ENCODE measurements around the gene WWOX.

Gene WWOX

DNA sequence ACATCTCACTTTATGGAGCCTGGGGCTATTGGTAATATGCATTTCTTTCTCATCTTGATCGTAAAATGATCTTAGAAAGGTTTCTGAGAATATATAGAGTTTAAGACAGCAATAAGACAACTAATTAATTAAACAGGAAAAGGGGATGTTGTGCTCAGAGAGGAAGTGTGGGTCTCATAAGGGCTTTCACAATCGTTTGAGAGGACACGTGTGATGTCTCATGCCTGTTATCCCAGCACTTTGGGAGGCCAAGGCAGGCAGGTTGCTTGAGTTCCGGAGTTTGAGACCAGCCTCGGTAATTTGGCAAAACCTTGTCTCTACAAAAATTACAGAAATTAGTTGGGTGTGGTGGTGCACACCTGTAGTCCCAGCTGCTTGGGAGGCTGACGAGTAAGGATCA lies 295.6 kb downstream of the WWOX start:
- no peak for DNase-seq (ENCODE audit: low read depth, low spot score)

DNA sequence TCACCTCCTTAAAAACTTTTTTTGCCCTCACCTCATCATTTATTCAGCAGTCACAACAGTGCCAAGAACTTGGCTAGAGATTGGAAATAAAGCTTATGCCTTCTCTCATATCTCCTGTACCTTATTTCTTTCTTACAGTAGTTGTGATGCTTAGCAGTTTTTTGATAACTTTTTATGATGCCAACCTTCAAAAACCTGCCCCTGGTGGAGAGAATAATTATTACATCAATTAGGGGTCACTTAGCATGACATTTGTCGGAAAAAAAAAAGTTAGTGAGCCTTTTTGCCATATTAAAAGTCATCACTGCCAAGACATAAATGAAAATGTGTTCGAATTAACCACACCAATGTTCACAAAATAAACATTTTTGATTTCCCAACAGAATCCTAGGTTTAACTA lies 296.6 kb downstream of the WWOX start:
- DNase-seq (ENCODE audit: low read depth, low spot score): no peak

DNA sequence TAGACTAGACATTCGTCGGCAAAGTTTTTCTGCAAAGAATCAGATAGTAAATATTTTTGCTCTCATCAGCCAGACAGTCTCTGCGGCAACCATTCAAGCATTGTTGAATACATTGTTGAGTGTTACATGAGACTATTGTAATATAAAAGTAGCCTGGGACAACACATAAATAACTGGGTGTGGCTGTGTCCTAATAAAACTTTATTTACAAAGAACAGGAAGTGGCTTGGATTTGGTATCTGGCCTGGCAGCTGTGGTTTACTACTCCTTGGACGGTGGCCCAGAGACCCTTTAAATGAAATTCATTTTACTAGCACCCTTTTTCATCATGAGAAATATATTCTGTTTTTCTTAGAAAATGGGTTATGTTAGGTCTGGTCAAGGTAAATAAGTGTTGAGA lies 297.2 kb downstream of the WWOX start:
- no peak for DNase-seq (ENCODE audit: low read depth, low spot score)

DNA sequence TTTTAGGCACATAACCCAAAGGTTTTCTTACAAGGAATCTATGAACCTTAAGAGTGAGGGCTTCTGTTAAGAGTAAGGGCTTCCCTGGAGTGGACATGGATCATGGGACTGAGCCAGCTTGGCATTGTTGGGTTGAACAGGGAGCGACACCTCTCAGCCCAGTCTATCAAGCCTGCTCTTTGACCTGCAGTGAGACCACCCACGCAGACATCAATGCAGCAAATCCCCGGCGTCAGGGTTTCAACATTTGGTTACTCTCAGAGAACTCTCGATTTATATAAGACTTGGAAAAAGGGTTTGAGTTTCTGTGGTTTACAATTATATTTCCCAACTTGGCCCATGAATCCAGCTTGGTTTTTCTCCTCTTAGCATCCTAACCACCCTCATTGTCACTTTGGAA lies 299.9 kb downstream of the WWOX start:
- DNase-seq (ENCODE audit: low read depth, low spot score): no peak

DNA sequence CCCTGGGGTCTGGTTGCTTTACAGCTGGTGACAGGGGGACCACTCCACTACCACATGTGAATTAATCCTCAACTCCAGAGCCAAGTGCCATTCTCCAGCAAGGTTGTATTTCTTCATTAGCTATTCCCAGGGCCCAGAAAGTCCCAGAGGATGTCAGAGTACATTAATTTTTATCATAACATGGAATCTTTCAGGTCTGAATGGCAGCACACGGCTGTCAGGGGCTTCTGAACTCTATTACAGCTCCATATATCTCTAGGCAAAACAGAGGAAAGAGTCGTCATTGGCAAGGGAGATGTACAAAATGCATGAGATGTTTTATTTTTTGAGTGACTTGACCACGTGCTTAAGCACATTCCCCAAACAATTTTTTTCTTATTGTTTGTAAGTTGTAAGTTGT lies 303.4 kb downstream of the WWOX start:
- DNase-seq (ENCODE audit: low read depth, low spot score): no peak

DNA sequence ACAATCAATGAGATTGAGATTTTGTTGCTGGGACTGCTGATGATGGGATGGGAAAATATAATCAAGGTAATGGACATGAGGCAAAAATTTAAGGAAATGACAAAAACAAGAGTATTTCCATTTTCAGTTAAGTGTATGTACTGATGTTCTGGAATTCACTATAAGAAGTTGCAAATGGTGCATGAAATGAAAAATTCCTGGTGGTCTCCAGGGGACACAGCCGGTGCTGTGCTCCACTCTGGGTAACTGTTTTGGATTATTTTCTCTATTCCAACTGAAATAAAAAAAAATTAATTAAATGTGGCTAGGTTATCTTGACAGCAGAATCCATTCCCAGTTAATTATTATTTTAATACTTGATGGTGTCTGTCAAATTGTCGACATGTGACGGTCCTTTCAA lies 305.6 kb downstream of the WWOX start:
- DNase-seq (ENCODE audit: low read depth, low spot score): no peak

DNA sequence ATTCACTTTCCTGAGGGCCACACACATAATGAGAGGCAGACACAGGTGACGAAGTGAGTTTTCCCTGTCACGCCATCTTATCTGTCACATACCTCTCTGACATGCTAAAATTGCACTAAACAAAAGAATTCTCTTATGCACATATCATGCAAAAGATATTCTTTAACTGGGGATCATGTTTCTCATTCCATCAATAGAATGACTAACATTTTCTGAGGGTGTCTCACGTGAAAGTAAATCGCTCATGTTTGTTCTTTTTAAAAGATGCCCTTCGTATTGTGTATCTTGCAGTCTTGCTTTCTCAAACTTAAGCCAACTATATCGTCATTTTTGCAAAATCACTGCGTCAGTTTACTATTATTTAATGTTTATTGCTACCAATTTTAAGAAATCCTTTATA lies 306.4 kb downstream of the WWOX start:
- no peak for DNase-seq (ENCODE audit: low read depth, low spot score)

DNA sequence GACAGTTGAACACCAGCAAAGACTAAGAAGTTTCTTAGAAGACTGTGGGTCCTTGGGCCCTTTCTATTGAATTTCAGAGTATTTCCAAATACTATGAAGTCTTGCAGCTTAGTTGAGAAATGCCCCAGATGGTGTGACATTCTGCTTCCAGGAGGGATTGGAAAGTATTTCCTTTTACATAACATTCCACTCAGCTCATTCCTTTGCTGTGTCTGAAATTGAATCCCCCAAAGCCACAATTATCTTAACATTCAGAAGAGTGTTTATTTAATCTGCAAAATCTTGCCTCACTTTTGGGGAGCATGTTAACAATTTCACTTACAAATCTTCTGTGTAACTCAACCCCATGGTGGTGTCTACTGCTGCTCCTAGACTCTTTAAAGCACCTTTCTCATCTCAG lies 307.7 kb downstream of the WWOX start:
- DNase-seq (ENCODE audit: low read depth, low spot score): no peak

DNA sequence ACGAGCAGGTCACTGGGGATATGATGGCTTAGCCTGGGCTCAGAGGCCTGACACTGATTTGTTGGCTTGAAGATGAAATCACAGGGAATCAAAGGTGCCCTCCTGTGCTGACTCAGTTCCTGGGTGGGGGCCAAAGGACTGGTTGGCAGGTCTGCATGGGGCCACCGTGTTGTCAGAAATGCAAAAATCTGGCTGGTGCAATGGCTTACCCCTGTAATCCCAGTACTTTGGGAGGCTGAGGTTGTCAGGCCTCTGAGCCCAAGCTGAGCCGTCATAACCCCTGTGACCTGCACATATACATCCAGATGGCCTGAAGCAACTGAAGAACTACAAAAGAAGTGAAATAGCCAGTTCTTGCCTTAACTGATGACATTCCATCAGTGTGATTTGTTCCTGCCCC lies 314.2 kb downstream of the WWOX start:
- DNase-seq (ENCODE audit: low read depth, low spot score): no peak

DNA sequence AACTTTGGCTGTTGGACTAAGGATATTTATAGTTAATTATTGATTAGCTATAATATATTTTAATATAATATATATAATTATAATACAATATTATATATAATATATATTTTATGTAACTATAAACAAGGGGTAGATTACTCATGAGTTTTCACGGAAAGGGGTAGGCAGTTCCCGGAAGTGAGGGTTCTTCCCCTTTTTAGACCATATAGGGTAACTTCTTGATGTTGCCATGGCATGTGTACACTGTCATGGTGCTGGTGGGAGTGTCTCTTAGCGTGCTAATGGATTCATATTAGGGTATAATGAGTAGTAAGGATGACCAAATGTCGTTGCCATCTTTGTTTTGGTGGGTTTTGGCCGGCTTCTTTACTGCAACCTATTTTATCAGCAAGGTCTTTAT lies 315.6 kb downstream of the WWOX start:
- no peak for DNase-seq (ENCODE audit: low read depth, low spot score)

DNA sequence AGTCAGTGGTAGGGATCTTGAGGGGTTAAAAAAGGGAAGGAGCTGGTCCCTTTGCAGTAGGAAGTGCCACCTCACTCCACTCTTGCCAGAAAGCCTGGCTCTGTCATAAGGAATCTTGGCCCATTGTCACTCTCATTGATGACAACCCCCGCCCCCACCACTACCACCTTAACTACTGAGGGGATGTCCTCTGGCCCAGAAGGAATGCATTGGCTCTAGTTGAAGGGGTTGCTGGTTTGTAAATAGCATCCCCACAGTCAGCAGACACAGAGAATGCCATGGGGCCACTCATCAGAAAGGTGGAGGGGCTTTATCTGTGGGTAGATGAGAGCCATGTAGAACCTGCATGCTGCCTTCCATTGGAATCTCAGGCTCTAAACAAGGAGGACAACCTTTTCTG lies 316.2 kb downstream of the WWOX start:
- DNase-seq (ENCODE audit: low read depth, low spot score): no peak

DNA sequence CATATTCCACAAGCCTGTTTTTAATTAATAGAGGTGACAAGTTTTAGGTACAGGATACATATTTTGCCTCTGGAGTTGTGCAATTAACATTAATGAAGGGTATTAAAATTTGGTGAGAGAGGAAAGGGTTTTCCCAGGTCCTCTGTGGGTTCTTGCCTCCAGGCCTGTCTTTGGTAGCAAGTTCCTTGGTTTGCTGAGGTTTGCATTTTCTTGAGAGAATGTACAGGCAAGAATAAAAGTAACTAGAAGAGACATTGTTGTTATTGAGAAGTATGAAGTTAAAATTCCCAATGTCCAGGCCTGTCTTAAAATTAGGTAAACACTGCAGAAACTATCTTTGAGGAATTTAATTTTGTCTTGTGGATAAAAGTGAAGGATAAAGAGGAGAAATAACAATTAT lies 316.9 kb downstream of the WWOX start:
- no peak for DNase-seq (ENCODE audit: low read depth, low spot score)

DNA sequence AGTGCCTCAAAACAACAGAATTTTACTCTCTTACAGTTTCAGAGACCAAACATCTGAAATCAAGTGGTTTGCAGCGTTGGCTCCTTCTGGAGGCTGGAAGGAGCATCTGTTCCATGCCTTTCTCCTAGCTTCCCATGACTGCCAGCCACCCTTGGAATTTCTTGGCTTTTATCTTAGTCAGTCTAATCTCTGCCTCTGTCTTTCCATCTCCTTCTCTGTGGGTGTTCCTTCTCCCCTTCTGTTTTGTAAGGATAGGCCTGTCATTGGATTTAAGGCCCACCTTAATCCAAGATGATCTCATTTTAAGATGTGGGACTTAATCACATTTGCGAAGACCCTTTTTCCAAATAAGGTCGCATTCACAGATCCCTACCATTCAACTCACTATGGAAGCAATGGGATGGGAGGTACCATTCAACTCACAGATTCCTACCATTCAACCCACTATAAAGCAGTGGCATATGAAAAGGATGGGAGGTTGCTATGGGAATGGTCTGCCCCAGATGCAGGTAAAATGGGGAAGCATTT lies 321.8 kb downstream of the WWOX start:
- no peak for DNase-seq (ENCODE audit: low read depth, low spot score)

DNA sequence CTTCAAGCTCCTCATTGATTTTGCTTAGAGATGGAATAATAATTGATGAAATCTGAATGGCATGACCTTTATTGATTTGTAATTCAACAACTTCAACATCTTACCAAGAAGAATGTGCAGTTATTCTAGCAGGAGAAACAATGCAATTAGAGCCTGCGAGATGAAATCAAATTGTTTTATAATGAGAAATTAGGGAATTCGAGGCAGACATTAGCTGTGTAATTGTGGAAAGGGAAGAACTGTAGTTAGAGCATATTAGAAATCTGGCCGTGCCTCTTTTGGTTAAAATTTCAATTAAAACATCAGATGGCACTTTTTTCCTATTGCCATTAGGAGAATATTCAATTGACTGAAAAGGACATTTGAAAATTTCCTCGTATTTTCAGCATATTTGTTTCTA lies 325.8 kb downstream of the WWOX start:
- no peak for DNase-seq (ENCODE audit: low read depth, low spot score)

DNA sequence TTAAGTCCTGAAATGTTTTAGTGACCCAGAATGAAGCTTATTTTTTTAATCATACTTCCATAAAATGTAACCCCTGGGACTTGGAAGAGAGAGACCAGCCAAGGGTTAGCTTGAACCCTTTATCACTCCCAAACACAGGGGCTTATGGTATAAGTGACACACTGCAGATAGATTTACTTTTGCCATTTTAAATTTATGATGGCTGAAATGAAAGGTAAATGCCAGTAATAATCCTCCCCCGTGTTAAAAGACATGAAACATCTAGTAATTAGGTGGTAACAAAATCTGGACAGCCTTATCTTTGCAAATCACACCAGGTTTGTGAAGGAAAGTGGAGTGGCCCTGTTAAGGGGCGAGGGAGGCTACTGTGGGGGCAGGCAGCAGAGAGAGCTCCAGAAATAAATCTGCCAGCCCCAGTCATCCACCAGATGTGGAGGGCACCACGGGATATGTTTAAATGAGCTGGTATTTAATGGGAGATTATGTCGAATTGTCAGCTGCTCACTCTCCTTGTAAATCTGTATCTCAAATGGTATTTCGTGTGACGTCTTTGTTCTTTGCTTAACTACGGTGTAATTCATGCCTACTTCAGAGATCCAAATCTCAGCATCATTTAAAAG lies 326.5 kb downstream of the WWOX start:
- DNase-seq (ENCODE audit: low read depth, low spot score): no peak

DNA sequence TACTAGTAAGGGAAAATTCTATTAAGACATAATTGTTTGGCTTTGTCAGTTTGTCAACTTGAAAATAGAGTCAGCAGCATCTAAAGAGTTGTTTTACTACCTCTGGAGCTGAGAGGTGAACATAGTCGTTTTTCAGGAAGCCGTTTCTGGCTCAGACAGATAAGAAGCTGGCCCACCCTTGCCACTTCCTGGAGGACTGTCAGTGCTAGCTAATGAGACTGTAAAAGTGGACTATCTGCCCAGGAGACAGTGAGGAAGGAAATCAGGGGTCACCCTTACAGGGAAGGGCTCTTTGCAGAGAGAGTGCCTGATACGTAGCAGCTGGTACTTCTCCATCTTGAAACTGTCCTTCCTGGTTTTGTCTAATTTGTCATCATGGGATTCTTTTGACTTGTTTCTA lies 328.7 kb downstream of the WWOX start:
- DNase-seq (ENCODE audit: low read depth, low spot score): no peak

DNA sequence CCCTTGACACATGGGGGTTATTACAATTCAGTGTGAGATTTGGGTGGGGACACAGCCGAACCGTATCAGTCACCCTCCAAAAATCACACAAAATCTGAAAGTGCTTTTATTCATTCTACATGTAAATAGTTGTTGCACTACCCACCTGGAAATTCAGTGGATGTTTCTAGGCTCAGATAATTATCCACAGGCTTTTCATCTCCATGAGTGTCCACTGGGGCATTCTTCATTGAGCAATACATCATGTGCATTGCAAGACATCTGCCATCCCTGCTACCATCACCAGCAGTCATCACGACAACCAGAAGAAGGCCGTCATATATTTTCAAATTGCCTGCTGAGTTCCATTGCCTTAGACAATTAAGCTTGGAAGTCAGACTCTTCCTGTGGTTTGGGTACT lies 330.8 kb downstream of the WWOX start:
- no peak for DNase-seq (ENCODE audit: low read depth, low spot score)

DNA sequence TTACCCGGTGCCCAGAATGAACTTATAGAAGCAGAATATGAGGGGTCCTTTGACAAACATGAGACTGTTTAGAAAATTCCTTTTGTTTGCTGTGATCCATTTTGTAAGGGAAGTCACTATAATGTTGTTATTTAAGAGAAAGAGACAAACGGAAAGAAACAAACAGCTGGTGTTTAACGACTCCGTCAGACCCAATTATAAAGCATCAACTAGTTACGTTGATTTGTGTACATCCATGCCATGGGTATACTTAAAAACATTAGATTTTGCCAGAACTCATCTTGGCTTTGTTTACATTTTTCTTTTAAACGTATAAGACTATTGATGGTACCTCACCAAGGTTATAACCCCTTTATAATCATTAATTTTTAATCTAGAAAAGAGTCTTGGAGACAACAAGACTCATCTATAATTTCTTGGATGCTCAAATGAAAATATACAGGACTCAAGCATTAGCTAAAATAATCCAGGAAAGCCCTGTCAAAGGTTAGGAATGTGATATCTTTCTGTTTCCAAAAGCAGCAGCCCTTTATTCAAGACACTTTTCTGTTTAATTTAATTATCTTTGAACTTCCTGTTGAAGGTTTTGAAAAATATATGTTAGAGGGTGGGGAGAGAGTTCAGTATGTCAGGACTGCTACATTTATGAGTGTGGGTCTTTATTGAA lies 331.7 kb downstream of the WWOX start:
- DNase-seq (ENCODE audit: low read depth, low spot score): no peak

DNA sequence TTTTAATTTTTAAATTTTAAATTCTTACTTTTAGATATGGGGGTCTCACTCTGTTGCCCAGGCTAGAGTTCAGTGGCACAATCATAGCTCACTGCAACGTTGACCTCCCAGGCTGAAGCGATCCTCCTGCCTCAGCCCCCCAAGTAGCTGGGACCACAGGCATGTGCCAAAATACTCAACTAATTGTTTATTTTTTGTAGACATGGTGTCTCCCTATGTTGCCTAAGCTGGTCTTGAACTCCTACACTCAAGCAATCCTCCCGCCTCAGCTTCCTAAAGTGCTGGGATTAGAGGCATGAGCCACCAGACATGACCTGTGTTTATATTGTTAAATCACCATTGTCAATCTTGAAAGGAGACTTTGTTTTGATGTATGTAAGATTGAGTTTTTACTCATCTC lies 332.2 kb downstream of the WWOX start:
- no peak for DNase-seq (ENCODE audit: low read depth, low spot score)

DNA sequence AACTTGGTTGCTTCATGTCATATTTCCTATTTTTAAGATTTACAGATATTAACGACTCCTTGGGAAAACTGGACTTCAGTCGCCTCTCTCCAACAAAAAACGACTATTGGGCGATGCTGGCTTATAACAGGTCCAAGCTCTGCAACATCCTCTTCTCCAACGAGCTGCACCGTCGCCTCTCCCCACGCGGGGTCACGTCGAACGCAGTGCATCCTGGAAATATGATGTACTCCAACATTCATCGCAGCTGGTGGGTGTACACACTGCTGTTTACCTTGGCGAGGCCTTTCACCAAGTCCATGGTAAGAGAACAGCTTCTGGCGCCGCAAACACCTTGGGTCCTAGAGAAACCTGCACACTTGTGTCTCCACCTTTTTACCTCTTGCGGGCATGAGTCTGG lies 333.0 kb downstream of the WWOX start:
- DNase-seq (ENCODE audit: low read depth, low spot score): no peak

DNA sequence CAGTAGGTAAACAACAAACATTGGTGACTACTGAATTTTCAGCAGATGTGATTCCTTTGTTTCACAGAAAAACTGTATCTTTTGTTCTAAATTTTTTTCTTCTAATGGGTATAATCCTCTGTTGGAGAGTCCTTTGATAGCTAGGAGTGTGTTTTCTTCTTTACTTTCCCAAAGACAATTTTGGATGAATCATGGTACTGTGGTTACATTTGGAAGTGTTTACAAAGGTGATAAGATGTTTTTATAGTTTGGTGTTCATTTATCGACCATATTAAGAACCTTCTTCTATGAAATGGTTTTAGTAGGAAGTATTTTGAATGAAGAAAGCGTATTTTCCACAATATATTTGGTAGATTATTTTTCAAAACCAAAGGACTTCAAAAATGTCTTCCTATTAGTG lies 333.7 kb downstream of the WWOX start:
- no peak for DNase-seq (ENCODE audit: low read depth, low spot score)

DNA sequence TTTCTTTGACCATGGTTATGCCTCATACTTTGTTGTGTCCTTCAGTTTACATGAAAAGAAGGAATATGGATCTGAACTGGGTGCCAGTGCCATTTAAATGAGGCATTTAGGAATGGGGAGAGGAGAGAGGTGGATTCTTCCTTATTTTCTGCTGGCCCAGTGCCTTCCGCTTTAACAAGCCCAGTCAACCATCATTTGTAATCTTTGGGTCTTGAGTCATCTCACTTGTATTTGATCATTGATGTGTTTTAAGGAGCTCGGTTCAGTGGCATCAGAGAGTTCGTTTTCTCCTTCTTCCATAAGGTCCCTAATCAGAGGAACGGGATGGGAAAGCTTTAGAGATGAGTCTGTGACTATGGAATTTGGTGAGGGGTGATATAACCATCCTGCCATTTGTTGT lies 334.9 kb downstream of the WWOX start:
- DNase-seq (ENCODE audit: low read depth, low spot score): no peak

DNA sequence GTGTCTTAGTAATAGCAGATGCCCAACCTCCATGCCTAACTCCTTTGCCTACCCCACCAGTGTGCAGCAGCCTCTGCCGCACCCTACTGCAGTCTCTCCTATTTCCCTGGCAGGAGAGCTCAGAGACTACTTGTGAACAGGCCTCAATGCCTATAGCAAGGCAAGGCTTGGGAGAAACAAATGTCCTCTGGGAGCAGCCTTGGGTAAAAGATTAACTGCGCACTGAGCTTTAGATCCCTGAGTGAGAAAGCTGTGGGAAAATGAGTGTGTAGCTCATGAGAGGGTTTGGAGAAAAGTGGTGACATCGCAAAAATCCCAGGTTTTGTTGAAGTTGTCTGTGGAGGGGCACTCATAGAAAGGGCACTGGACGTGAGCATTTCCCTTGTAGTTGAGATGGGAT lies 335.8 kb downstream of the WWOX start:
- DNase-seq (ENCODE audit: low read depth, low spot score): no peak

DNA sequence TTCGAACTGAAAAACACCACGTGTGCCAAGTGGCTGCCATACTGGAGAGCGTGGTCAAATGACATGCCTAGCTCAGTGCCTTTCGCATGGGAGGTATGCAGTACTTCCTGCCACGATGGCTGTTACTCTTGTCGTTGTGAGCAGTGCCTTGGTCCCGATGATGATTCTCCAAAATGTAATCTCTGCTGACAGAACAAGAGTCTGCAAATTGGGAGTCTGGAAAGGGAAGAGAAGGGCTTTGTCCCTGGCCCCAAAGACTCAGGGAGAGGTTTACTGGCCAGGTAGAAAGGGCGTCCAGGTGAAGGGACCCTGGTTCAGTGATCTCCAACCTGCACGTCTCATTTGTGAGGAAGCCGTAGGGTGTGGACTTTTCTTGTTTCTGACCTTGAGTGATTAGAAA lies 336.6 kb downstream of the WWOX start:
- DNase-seq (ENCODE audit: low read depth, low spot score): no peak

Measured in brain pericyte (primary cell).